ENCODE results near the gene ERICH6B.

Gene ERICH6B

DNA sequence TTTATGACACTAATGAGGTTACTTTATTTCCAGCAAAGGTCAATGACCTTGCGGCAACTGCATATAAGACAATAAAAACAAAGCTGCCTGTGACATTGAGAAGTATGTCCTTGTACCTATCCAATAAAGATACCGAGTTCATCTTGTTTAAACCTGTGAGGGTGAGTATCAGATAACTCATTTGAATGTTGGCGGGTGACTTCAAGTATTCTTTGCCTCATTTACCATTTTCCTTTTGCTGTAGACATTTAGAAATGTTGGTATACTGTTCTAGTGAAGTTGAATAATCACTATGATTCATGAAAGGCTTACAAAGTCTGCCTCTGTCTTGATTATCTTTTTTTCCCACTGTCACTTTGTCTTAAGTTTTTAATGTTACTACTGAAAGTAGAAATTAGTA, 85.8 kb downstream of the ERICH6B start:
- TF ChIP-seq ZNF8 (CRISPR knock-in tag; IDR thresholded peaks at IDR 0.05) (no peak), ARNTL (CRISPR knock-in tag; IDR thresholded peaks at IDR 0.05; ENCODE audit: borderline replicate concordance, low read depth) (no peak), CSDC2 (CRISPR knock-in tag; IDR thresholded peaks at IDR 0.05) (no peak), ZNF565 (CRISPR knock-in tag; conservative IDR thresholded peaks at IDR 0.05; ENCODE audit: low read depth) (no peak), ZFP30 (CRISPR knock-in tag; IDR thresholded peaks at IDR 0.05) (no peak), TOX (CRISPR knock-in tag; IDR thresholded peaks at IDR 0.05; ENCODE audit: borderline replicate concordance) (no peak), ZC3H10 (CRISPR knock-in tag; IDR thresholded peaks at IDR 0.05) (no peak)
- TF ChIP-seq, protein P1, sequence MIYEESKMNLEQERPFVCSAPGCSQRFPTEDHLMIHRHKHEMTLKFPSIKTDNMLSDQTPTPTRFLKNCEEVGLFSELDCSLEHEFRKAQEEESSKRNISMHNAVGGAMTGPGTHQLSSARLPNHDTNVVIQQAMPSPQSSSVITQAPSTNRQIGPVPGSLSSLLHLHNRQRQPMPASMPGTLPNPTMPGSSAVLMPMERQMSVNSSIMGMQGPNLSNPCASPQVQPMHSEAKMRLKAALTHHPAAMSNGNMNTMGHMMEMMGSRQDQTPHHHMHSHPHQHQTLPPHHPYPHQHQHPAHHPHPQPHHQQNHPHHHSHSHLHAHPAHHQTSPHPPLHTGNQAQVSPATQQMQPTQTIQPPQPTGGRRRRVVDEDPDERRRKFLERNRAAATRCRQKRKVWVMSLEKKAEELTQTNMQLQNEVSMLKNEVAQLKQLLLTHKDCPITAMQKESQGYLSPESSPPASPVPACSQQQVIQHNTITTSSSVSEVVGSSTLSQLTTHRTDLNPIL (CRISPR knock-in tag; IDR thresholded peaks at IDR 0.05; ENCODE audit: low read depth) = no peak
- TF ChIP-seq, protein P2, sequence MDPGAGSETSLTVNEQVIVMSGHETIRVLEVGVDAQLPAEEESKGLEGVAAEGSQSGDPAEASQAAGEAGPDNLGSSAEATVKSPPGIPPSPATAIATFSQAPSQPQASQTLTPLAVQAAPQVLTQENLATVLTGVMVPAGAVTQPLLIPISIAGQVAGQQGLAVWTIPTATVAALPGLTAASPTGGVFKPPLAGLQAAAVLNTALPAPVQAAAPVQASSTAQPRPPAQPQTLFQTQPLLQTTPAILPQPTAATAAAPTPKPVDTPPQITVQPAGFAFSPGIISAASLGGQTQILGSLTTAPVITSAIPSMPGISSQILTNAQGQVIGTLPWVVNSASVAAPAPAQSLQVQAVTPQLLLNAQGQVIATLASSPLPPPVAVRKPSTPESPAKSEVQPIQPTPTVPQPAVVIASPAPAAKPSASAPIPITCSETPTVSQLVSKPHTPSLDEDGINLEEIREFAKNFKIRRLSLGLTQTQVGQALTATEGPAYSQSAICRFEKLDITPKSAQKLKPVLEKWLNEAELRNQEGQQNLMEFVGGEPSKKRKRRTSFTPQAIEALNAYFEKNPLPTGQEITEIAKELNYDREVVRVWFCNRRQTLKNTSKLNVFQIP (CRISPR knock-in tag; IDR thresholded peaks at IDR 0.05; ENCODE audit: borderline replicate concordance, low read depth) = no peak
- no peak for ATAC-seq

DNA sequence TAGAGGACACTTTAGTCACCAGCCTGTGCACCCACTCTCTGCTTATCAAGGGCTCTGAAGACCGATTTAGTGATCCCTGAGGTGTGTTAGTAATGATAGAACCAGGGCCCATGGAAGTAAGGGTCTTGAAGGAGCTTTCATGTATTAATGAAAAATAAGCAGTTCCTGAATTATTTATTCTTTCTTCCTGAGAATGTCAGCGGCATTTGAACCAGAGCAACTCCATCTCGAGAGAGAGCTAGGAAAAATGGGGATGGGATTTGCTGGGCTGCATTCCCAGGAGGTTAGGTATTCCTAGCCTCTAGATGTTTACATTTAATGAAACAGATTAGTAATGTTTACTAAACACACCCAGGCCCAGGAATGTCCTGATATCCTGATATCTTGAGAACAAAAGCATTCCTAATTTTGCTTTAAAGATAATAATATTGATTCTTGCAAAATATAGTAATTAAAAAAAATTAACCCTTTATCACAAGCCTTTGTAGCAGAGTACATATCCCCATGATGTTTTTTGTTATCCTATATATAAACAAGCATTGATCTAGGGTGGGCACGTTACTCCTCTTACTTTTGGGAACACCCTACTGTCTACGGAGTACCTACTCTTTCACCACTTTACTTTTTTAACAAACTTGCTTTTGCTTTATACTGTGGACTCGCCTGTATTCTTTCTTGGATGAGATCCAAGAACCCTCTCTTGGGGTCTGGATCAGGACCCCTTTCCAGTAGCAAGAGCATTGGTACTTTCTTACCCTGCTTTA, 87.7 kb downstream of the ERICH6B start:
- no peak for ATAC-seq
- TF ChIP-seq ESRRG (CRISPR knock-in tag; IDR thresholded peaks at IDR 0.05) (no peak), ZFP3 (CRISPR knock-in tag; IDR thresholded peaks at IDR 0.05) (no peak), ZC3H10 (CRISPR knock-in tag; IDR thresholded peaks at IDR 0.05) (no peak), TCF4 (CRISPR knock-in tag; IDR thresholded peaks at IDR 0.05; ENCODE audit: borderline replicate concordance) (no peak), PPARA (CRISPR knock-in tag; IDR thresholded peaks at IDR 0.05; ENCODE audit: borderline replicate concordance) (no peak), ARNTL (CRISPR knock-in tag; IDR thresholded peaks at IDR 0.05; ENCODE audit: borderline replicate concordance, low read depth) (no peak), CSDC2 (CRISPR knock-in tag; IDR thresholded peaks at IDR 0.05) (no peak), ZNF70 (CRISPR knock-in tag; IDR thresholded peaks at IDR 0.05) (no peak), TOX (CRISPR knock-in tag; IDR thresholded peaks at IDR 0.05; ENCODE audit: borderline replicate concordance) (no peak), SNAI2 (CRISPR knock-in tag; IDR thresholded peaks at IDR 0.05) (no peak), OSR1 (CRISPR knock-in tag; IDR thresholded peaks at IDR 0.05) (no peak)
- TF ChIP-seq, protein P3, sequence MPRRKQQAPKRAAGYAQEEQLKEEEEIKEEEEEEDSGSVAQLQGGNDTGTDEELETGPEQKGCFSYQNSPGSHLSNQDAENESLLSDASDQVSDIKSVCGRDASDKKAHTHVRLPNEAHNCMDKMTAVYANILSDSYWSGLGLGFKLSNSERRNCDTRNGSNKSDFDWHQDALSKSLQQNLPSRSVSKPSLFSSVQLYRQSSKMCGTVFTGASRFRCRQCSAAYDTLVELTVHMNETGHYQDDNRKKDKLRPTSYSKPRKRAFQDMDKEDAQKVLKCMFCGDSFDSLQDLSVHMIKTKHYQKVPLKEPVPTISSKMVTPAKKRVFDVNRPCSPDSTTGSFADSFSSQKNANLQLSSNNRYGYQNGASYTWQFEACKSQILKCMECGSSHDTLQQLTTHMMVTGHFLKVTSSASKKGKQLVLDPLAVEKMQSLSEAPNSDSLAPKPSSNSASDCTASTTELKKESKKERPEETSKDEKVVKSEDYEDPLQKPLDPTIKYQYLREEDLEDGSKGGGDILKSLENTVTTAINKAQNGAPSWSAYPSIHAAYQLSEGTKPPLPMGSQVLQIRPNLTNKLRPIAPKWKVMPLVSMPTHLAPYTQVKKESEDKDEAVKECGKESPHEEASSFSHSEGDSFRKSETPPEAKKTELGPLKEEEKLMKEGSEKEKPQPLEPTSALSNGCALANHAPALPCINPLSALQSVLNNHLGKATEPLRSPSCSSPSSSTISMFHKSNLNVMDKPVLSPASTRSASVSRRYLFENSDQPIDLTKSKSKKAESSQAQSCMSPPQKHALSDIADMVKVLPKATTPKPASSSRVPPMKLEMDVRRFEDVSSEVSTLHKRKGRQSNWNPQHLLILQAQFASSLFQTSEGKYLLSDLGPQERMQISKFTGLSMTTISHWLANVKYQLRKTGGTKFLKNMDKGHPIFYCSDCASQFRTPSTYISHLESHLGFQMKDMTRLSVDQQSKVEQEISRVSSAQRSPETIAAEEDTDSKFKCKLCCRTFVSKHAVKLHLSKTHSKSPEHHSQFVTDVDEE (CRISPR knock-in tag; IDR thresholded peaks at IDR 0.05) = no peak
- TF ChIP-seq, protein P1 (CRISPR knock-in tag; IDR thresholded peaks at IDR 0.05; ENCODE audit: low read depth) = no peak
- TF ChIP-seq, protein P2 (CRISPR knock-in tag; IDR thresholded peaks at IDR 0.05; ENCODE audit: borderline replicate concordance, low read depth) = no peak
- TF ChIP-seq, protein P4, sequence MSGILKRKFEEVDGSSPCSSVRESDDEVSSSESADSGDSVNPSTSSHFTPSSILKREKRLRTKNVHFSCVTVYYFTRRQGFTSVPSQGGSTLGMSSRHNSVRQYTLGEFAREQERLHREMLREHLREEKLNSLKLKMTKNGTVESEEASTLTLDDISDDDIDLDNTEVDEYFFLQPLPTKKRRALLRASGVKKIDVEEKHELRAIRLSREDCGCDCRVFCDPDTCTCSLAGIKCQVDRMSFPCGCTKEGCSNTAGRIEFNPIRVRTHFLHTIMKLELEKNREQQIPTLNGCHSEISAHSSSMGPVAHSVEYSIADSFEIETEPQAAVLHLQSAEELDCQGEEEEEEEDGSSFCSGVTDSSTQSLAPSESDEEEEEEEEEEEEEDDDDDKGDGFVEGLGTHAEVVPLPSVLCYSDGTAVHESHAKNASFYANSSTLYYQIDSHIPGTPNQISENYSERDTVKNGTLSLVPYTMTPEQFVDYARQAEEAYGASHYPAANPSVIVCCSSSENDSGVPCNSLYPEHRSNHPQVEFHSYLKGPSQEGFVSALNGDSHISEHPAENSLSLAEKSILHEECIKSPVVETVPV (CRISPR knock-in tag; IDR thresholded peaks at IDR 0.05) = no peak
- TF ChIP-seq, protein P5, sequence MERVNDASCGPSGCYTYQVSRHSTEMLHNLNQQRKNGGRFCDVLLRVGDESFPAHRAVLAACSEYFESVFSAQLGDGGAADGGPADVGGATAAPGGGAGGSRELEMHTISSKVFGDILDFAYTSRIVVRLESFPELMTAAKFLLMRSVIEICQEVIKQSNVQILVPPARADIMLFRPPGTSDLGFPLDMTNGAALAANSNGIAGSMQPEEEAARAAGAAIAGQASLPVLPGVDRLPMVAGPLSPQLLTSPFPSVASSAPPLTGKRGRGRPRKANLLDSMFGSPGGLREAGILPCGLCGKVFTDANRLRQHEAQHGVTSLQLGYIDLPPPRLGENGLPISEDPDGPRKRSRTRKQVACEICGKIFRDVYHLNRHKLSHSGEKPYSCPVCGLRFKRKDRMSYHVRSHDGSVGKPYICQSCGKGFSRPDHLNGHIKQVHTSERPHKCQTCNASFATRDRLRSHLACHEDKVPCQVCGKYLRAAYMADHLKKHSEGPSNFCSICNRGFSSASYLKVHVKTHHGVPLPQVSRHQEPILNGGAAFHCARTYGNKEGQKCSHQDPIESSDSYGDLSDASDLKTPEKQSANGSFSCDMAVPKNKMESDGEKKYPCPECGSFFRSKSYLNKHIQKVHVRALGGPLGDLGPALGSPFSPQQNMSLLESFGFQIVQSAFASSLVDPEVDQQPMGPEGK (CRISPR knock-in tag; IDR thresholded peaks at IDR 0.05; ENCODE audit: borderline replicate concordance) = no peak

Data from SK-N-SH treated with all-trans-retinoic acid at 6 μM for 48 hours (cell line).